SK-N-SH (cell line): ENCODE data around the gene DISP2.

Experiments used
- CHD2 ChIP-seq: fragments of 150-350 bp; IDR thresholded peaks from 2 replicates; pipeline ENCODE4 v1.6.1; 2018; ENCODE audit warnings: low read length; ENCODE audit not compliant: partially characterized antibody
- CTCF ChIP-seq: fragments of 200-600 bp; sonication (generic); IDR thresholded peaks from 2 replicates; pipeline ENCODE4 v1.6.1; 2017; ENCODE audit warnings: antibody characterized with exemption, mild to moderate bottlenecking, moderate library complexity
- POLR2AphosphoS5 ChIP-seq: IDR thresholded peaks from 2 replicates; pipeline ENCODE4 v1.6.1; 2012; ENCODE audit warnings: low read depth, low read length
- RCOR1 ChIP-seq: fragments of 150-350 bp; IDR thresholded peaks from 2 replicates; pipeline ENCODE4 v1.6.1; 2017; ENCODE audit warnings: antibody characterized with exemption, low read length

GRCh38 chr15:40325188-40325587 lies 32.8 kb upstream of the DISP2 start:
- no peak for TF ChIP-seq CTCF
- TF ChIP-seq RCOR1: no peak
- no peak for TF ChIP-seq POLR2AphosphoS5
- TF ChIP-seq CHD2: no peak
